Astrocyte (in vitro differentiated cells and primary cell): ENCODE results near the gene BMAL1. TPM values are rescaled to one million over a fixed set of nuclear protein-coding genes. Genes with fewer than 3 reads are reported as not detected.

Experiments
- DNase-seq: peaks from one replicate; pipeline ENCODE4 v3.0.0-alpha.2; 2010; ENCODE audit warnings: low read depth
- FAIRE-seq: peaks from 2 replicates; lab custom pipeline; 2011; peaks lifted over from hg19 to GRCh38; lab: Jason Lieb, UNC
- H2AFZ ChIP-seq: 2 replicates; pipeline ENCODE4 v1.6.0; 2012; ENCODE audit warnings: low read depth, low read length, inconsistent platforms
- H3K27ac ChIP-seq: 2 replicates; pipeline ENCODE4 v1.5.1; 2011; ENCODE audit warnings: low read depth, low read length, inconsistent platforms
- H3K27me3 ChIP-seq: 2 replicates; pipeline ENCODE4 v1.6.0; 2011; ENCODE audit warnings: low read length, inconsistent platforms; ENCODE audit not compliant: insufficient read depth
- H3K36me3 ChIP-seq: 2 replicates; pipeline ENCODE4 v1.5.1; 2011; ENCODE audit warnings: low read length, inconsistent platforms; ENCODE audit not compliant: insufficient read depth
- H3K4me1 ChIP-seq: 2 replicates; pipeline ENCODE4 v1.5.1; 2011; ENCODE audit warnings: low read length, inconsistent platforms; ENCODE audit not compliant: insufficient read depth
- H3K4me2 ChIP-seq: 2 replicates; pipeline ENCODE4 v1.6.0; 2012; ENCODE audit warnings: low read length, inconsistent platforms
- H3K4me3 ChIP-seq: 2 replicates; pipeline ENCODE4 v1.5.1; 2011; ENCODE audit warnings: low read depth, mild to moderate bottlenecking, low read length, inconsistent platforms; ENCODE audit not compliant: insufficient read depth
- H3K79me2 ChIP-seq: 2 replicates; pipeline ENCODE4 v1.6.0; 2012; ENCODE audit warnings: mild to moderate bottlenecking, low read length, inconsistent platforms; ENCODE audit not compliant: insufficient read depth
- H3K9ac ChIP-seq: 2 replicates; pipeline ENCODE4 v1.6.0; 2012; ENCODE audit warnings: mild to moderate bottlenecking, low read length, inconsistent platforms
- H3K9me3 ChIP-seq: 2 replicates; pipeline ENCODE4 v1.5.1; 2012; ENCODE audit warnings: low read depth, mild to moderate bottlenecking, low read length, inconsistent platforms; ENCODE audit not compliant: insufficient read depth
- H4K20me1 ChIP-seq: 2 replicates; pipeline ENCODE4 v1.6.0; 2012; ENCODE audit warnings: low read length, inconsistent platforms; ENCODE audit not compliant: insufficient read depth
- H3K27ac Mint-ChIP-seq: one replicate; pipeline ENCODE4 v1.8.0; 2021; ENCODE audit warnings: mild to moderate bottlenecking, mixed read lengths; ENCODE audit not compliant: unreplicated experiment
- H3K27me3 Mint-ChIP-seq: one replicate; pipeline ENCODE4 v1.8.0; 2021; ENCODE audit warnings: low read depth, mixed read lengths; ENCODE audit not compliant: unreplicated experiment
- H3K36me3 Mint-ChIP-seq: one replicate; pipeline ENCODE4 v1.8.0; 2021; ENCODE audit warnings: low read depth, mixed read lengths; ENCODE audit not compliant: unreplicated experiment
- H3K4me1 Mint-ChIP-seq: one replicate; pipeline ENCODE4 v1.8.0; 2021; ENCODE audit warnings: low read depth, mixed read lengths; ENCODE audit not compliant: unreplicated experiment
- H3K4me3 Mint-ChIP-seq: one replicate; pipeline ENCODE4 v1.8.0; 2021; ENCODE audit warnings: mild to moderate bottlenecking, moderate library complexity, mixed read lengths; ENCODE audit not compliant: unreplicated experiment
- H3K9me3 Mint-ChIP-seq: one replicate; pipeline ENCODE4 v1.8.0; 2021; ENCODE audit warnings: mild to moderate bottlenecking, mixed read lengths; ENCODE audit not compliant: unreplicated experiment
- EZH2 ChIP-seq: IDR thresholded peaks from 2 replicates; pipeline ENCODE4 v1.6.1; 2012; ENCODE audit warnings: mild to moderate bottlenecking, low read length, inconsistent platforms; ENCODE audit not compliant: insufficient read depth
- total RNA-seq: library from RNA; stranded (reverse); gene quantifications from 2 replicates; pipeline ENCODE4 v1.2.1, GENCODE V29; 2021
- TF ChIP-seq, protein P1 (sequence below): IDR thresholded peaks from 2 replicates; pipeline ENCODE4 v1.5.1; 2011; ENCODE audit warnings: low read depth, mild to moderate bottlenecking, inconsistent platforms, low read length, moderate library complexity; ENCODE audit not compliant: insufficient read depth

Gene BMAL1
- total RNA-seq, 1 donor from 2014 or later, result 26.9 TPM

DNA sequence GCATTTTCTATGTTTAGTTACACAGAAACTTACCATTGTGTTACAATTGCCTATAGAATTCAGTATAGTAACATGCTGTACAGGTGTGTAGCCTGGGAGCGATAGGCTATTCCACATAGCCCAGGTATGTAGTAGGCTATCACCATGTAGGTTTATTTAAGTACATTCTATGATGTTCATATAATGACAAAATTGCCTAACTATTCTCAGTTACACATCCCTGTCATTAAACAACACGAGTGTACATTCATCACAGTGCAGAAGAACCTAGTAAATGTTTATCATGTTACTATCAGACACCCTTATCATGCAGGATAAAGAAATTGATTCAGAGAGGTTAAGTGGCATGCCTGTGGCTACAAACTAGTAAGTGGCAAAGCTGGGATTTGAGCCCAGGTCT lies 28.4 kb upstream of the BMAL1 start:
- H3K4me1 ChIP-seq, result no peaks in the 10 kb centered on the region
- no peak overlapping the region for H2AFZ ChIP-seq
- no peaks in the 10 kb centered on the region for H3K36me3 ChIP-seq
- TF ChIP-seq, protein P1, sequence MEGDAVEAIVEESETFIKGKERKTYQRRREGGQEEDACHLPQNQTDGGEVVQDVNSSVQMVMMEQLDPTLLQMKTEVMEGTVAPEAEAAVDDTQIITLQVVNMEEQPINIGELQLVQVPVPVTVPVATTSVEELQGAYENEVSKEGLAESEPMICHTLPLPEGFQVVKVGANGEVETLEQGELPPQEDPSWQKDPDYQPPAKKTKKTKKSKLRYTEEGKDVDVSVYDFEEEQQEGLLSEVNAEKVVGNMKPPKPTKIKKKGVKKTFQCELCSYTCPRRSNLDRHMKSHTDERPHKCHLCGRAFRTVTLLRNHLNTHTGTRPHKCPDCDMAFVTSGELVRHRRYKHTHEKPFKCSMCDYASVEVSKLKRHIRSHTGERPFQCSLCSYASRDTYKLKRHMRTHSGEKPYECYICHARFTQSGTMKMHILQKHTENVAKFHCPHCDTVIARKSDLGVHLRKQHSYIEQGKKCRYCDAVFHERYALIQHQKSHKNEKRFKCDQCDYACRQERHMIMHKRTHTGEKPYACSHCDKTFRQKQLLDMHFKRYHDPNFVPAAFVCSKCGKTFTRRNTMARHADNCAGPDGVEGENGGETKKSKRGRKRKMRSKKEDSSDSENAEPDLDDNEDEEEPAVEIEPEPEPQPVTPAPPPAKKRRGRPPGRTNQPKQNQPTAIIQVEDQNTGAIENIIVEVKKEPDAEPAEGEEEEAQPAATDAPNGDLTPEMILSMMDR, result no peak
- no peak for TF ChIP-seq EZH2
- Mint-ChIP-seq H3K36me3 (no peaks in the 10 kb centered on the region), H3K9me3 (no peaks in the 10 kb centered on the region), H3K27me3 (peaks cover 11% of the 10 kb centered on the region), H3K4me3 (no peak overlapping the region), H3K4me1 (peaks cover 10% of the 10 kb centered on the region), H3K27ac (no peak overlapping the region)
- no peaks in the 10 kb centered on the region for H3K9me3 ChIP-seq
- DNase-seq (no peak), FAIRE-seq (no peak)
- H3K27me3 ChIP-seq, result peaks cover 3% of the 10 kb centered on the region
- no peaks in the 10 kb centered on the region for H3K79me2 ChIP-seq
- H4K20me1 ChIP-seq, result no peaks in the 10 kb centered on the region
- no peak overlapping the region for H3K4me3 ChIP-seq
- H3K27ac ChIP-seq, result no peak overlapping the region
- H3K9ac ChIP-seq, result no peak overlapping the region
- no peak overlapping the region for H3K4me2 ChIP-seq

DNA sequence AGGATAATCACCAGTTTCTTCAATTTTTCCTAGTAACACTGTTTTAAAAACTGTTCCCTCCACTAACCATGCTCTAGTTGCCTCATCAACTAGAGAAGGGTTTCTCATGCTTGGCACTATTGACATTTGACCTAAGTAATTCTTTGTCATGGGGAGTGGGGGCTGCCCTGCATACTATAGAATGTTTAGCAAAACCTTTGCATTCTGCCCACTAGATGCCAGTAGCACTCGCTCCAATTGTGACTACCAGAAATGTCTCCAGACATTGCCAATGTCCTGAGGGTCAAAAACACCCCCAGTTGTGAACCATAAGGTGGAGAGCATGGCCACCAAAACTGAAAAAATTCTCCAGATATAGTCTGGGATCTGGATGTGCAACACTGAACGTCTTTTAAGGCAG lies 27.6 kb upstream of the BMAL1 start:
- H3K36me3 ChIP-seq, result no peaks in the 10 kb centered on the region
- no peaks in the 10 kb centered on the region for H4K20me1 ChIP-seq
- H3K36me3 Mint-ChIP-seq, result no peaks in the 10 kb centered on the region
- DNase-seq (no peak), FAIRE-seq (no peak)
- TF ChIP-seq, protein P1, result no peak
- TF ChIP-seq EZH2, result no peak
- H3K9ac ChIP-seq, result no peak overlapping the region
- H3K4me3 Mint-ChIP-seq, result no peak overlapping the region
- H3K9me3 ChIP-seq, result no peaks in the 10 kb centered on the region
- H2AFZ ChIP-seq, result no peak overlapping the region
- H3K27ac ChIP-seq, result no peak overlapping the region
- no peak overlapping the region for H3K4me2 ChIP-seq
- no peaks in the 10 kb centered on the region for H3K9me3 Mint-ChIP-seq
- peaks cover 8% of the 10 kb centered on the region for H3K27me3 Mint-ChIP-seq
- H3K79me2 ChIP-seq, result no peaks in the 10 kb centered on the region
- peaks cover 10% of the 10 kb centered on the region for H3K4me1 Mint-ChIP-seq
- H3K4me3 ChIP-seq, result no peak overlapping the region
- H3K27ac Mint-ChIP-seq, result no peak overlapping the region
- no peaks in the 10 kb centered on the region for H3K4me1 ChIP-seq
- H3K27me3 ChIP-seq, result peaks cover 2% of the 10 kb centered on the region

DNA sequence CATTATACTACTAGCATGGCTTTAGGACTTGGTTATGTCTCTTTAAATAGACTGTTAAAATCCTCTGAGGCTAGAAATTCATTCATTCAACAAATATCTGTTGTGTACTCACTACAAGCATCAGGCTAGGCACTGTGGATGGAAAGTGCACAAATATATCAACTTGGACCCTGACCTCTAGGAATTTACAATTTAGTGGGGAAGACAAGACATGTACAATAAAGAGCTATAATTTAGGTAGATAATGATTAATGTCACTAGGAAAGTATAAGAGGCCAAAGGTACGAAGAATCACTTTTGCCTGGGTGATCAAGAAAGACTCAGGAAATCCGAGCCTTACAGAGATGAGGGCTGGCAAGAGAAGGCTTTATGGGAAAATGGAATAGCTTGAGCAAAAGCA lies 25.6 kb upstream of the BMAL1 start:
- H3K4me3 ChIP-seq, result no peak overlapping the region
- Mint-ChIP-seq H3K4me1 (peaks cover 10% of the 10 kb centered on the region), H3K27ac (no peak overlapping the region), H3K4me3 (no peak overlapping the region), H3K27me3 (no peaks in the 10 kb centered on the region), H3K9me3 (no peaks in the 10 kb centered on the region), H3K36me3 (no peaks in the 10 kb centered on the region)
- H3K27ac ChIP-seq, result no peak overlapping the region
- H3K9me3 ChIP-seq, result no peaks in the 10 kb centered on the region
- DNase-seq (no peak), FAIRE-seq (no peak)
- no peaks in the 10 kb centered on the region for H3K4me1 ChIP-seq
- no peak overlapping the region for H3K9ac ChIP-seq
- no peak overlapping the region for H3K4me2 ChIP-seq
- TF ChIP-seq, protein P1, result no peak
- TF ChIP-seq EZH2, result no peak
- H2AFZ ChIP-seq, result no peak overlapping the region
- H3K36me3 ChIP-seq, result no peaks in the 10 kb centered on the region
- H4K20me1 ChIP-seq, result no peaks in the 10 kb centered on the region
- H3K79me2 ChIP-seq, result no peaks in the 10 kb centered on the region
- no peaks in the 10 kb centered on the region for H3K27me3 ChIP-seq
